ENCODE results near the gene ADAM11.

ADAM11 gene

GRCh38 chr17:44774271-44775135 is 15.7 kb downstream of the ADAM11 start:
- H3K27ac ChIP-seq = peak overlapping the region; percentile 72
- peak; percentile 98 for TF ChIP-seq CTCF (conservative IDR thresholded peaks at IDR 0.05; ENCODE audit: low read depth)
- DNase-seq (ENCODE audit: low spot score) = peak; percentile 94
- CTCF ChIA-PET = interaction anchor here (0.6 to 8.0 kb wide), 15 partner anchors 10 to 357 kb away, joined by 3 to 94 read pairs (median 4); partner anchors contain the start of genes EFTUD2 and HIGD1B
- POLR2A ChIA-PET (ENCODE audit: low non-redundant PET) = no interaction called here

GRCh38 chr17:44775136-44775837 is 16.5 kb downstream of the ADAM11 start:
- ChIA-PET CTCF (interaction anchor here (0.6 to 8.0 kb wide), 13 partner anchors 11 to 356 kb away, joined by 3 to 94 read pairs (median 4); partner anchors contain the start of gene EFTUD2), POLR2A (ENCODE audit: low non-redundant PET) (no interaction called here)
- peak; percentile 99 for DNase-seq (ENCODE audit: low spot score)
- peak overlapping the region; percentile 72 for H3K27ac ChIP-seq
- TF ChIP-seq CTCF (conservative IDR thresholded peaks at IDR 0.05; ENCODE audit: low read depth) = peak; percentile 75

GRCh38 chr17:44775838-44776621 is 17.2 kb downstream of the ADAM11 start:
- H3K27ac ChIP-seq = peak overlapping the region; percentile 72
- ChIA-PET POLR2A (ENCODE audit: low non-redundant PET) (no interaction called here), CTCF (interaction anchor here (0.6 to 8.0 kb wide), 7 partner anchors 45 to 359 kb away, joined by 3 to 94 read pairs (median 4); partner anchors contain the start of gene ACBD4)
- no peak for TF ChIP-seq CTCF (conservative IDR thresholded peaks at IDR 0.05; ENCODE audit: low read depth)
- DNase-seq (ENCODE audit: low spot score) = no peak

GRCh38 chr17:44776628-44777393 is 18.0 kb downstream of the ADAM11 start:
- no peak overlapping the region; the same call in 1 of the 2 replicates for H3K27ac ChIP-seq
- TF ChIP-seq CTCF (conservative IDR thresholded peaks at IDR 0.05; ENCODE audit: low read depth) = no peak
- POLR2A ChIA-PET (ENCODE audit: low non-redundant PET) = no interaction called here
- DNase-seq (ENCODE audit: low spot score) = no peak
- CTCF ChIA-PET = interaction anchor here (0.6 to 8.0 kb wide), 4 partner anchors 88 to 358 kb away, joined by 3 to 94 read pairs (median 15); partner anchors contain the start of gene ACBD4

- ChIA-PET POLR2A (ENCODE audit: low non-redundant PET) (interaction anchor here (0.7 kb wide), 1 partner anchor 965 kb away, joined by 8 read pairs; no protein-coding TSS in a partner anchor), CTCF (interaction anchor here (0.6 to 8.0 kb wide), 6 partner anchors 18 to 358 kb away, joined by 4 to 94 read pairs (median 11); partner anchors contain the start of gene ACBD4)
- no peak for DNase-seq (ENCODE audit: low spot score)
- no peak overlapping the region for H3K27ac ChIP-seq
- no peak for TF ChIP-seq CTCF (conservative IDR thresholded peaks at IDR 0.05; ENCODE audit: low read depth)
These were observed 18.9 kb downstream of the ADAM11 start for GRCh38 chr17:44777394-44778348.

All from RWPE1 (cell line).